ENCODE measurements around the gene NANOS1. TPM values are rescaled to one million over a fixed set of nuclear protein-coding genes. Genes with fewer than 3 reads are reported as not detected.
A peak's percentile ranks its signal among the peaks of the same experiment; 100 is the strongest.

The NANOS1 gene
- total RNA-seq, 2 experiments from 2014 or later: 3.6 to 7.5 TPM

DNA sequence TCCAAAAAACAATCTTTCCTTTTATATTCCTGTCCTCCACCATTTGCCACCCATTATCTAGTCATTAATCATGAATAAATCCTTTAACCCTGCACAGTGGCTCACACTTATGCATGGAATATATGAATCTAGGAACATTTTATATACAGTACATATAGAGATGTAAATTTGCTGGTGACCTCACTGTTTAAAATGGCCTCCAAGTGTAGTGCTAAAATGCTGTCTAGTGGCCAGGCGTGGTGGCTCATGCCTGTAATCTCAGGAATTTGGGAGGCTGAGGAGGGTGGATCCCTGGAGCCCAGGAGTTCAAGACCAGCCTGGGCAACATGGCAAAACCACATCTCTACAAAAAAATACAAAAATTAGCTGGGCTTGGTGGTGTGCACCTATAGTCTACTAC is 9.6 kb downstream of the NANOS1 start:
- intact Hi-C loops (cut with micrococcal nuclease; ENCODE audit: unreplicated experiment): no loop called here
- TF ChIP-seq, protein P1, sequence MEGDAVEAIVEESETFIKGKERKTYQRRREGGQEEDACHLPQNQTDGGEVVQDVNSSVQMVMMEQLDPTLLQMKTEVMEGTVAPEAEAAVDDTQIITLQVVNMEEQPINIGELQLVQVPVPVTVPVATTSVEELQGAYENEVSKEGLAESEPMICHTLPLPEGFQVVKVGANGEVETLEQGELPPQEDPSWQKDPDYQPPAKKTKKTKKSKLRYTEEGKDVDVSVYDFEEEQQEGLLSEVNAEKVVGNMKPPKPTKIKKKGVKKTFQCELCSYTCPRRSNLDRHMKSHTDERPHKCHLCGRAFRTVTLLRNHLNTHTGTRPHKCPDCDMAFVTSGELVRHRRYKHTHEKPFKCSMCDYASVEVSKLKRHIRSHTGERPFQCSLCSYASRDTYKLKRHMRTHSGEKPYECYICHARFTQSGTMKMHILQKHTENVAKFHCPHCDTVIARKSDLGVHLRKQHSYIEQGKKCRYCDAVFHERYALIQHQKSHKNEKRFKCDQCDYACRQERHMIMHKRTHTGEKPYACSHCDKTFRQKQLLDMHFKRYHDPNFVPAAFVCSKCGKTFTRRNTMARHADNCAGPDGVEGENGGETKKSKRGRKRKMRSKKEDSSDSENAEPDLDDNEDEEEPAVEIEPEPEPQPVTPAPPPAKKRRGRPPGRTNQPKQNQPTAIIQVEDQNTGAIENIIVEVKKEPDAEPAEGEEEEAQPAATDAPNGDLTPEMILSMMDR (conservative IDR thresholded peaks at IDR 0.05; ENCODE audit: low read length): no peak
- TF ChIP-seq EZH2phosphoT487 (IDR thresholded peaks at IDR 0.05; ENCODE audit: borderline replicate concordance, low read depth, low read length): no peak
- H3K27ac ChIP-seq (ENCODE audit: low read depth, low read length, poor library complexity, severe bottlenecking): no peak overlapping the region
- H3K9me2 ChIP-seq (ENCODE audit: insufficient read depth, low read length): no peaks in the 10 kb centered on the region
- no TSS peak for BruUV-seq (replicated peaks)
- peaks cover 95% of the 10 kb centered on the region for H3K36me3 ChIP-seq (ENCODE audit: insufficient read depth, low read length)
- H3K9me3 ChIP-seq (ENCODE audit: low read length): no peaks in the 10 kb centered on the region
- no peak overlapping the region for H2AFZ ChIP-seq (ENCODE audit: low read length)
- ChIA-PET POLR2A (no interaction called here), CTCF (ENCODE audit: unreplicated experiment) (no interaction called here)
- H3K4me2 ChIP-seq (ENCODE audit: low read length): no peak overlapping the region
- H3K79me2 ChIP-seq (ENCODE audit: insufficient read depth, low read depth, low read length): peaks cover 75% of the 10 kb centered on the region
- no peak overlapping the region for H3K4me3 ChIP-seq (ENCODE audit: low read depth, low read length, poor library complexity, severe bottlenecking)
- peaks cover 17% of the 10 kb centered on the region; the same call in 1 of the 2 replicates for H4K20me1 ChIP-seq (ENCODE audit: insufficient read depth, low read length)
- DNase-seq (ENCODE audit: low spot score): no peak
- H3K4me1 ChIP-seq (ENCODE audit: insufficient read depth, low read length, poor library complexity, severe bottlenecking): no peaks in the 10 kb centered on the region

DNA sequence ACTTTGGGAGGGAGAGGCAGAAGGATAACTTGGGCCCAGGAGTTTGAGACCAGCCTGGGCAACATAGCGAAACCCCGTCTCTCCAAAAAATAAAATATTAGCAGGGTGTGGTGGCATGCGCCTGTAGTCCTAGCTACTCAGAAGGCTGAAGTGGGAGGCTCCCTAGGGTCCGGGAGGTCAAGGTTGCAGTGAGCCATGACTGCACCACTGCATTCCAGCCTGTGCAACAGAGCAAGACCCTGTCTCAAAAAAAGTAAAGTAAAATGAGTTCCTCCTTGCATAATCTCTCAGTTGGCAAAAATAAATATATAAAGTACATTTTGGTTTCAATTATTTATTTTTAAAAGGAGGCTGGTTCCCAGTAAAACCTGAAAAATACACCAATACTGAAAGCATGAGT is 11.8 kb downstream of the NANOS1 start:
- Histone ChIP-seq H3K4me1 (ENCODE audit: insufficient read depth, low read length, poor library complexity, severe bottlenecking) (no peaks in the 10 kb centered on the region), H2AFZ (ENCODE audit: low read length) (no peak overlapping the region), H3K4me3 (ENCODE audit: low read depth, low read length, poor library complexity, severe bottlenecking) (no peak overlapping the region), H3K9me3 (ENCODE audit: low read length) (no peaks in the 10 kb centered on the region), H3K27ac (ENCODE audit: low read depth, low read length, poor library complexity, severe bottlenecking) (no peak overlapping the region), H3K79me2 (ENCODE audit: insufficient read depth, low read depth, low read length) (peaks cover 88% of the 10 kb centered on the region), H4K20me1 (ENCODE audit: insufficient read depth, low read length) (peaks cover 19% of the 10 kb centered on the region), H3K9me2 (ENCODE audit: insufficient read depth, low read length) (no peaks in the 10 kb centered on the region), H3K36me3 (ENCODE audit: insufficient read depth, low read length) (peaks cover 100% of the 10 kb centered on the region), H3K4me2 (ENCODE audit: low read length) (no peak overlapping the region)
- intact Hi-C loops (cut with micrococcal nuclease; ENCODE audit: unreplicated experiment): no loop called here
- DNase-seq (ENCODE audit: low spot score): no peak
- CTCF ChIA-PET (ENCODE audit: unreplicated experiment): no interaction called here
- BruUV-seq (replicated peaks): no TSS peak
- POLR2A ChIA-PET: interaction anchor here (0.6 kb wide), 1 partner anchor 36 kb away, joined by 6 read pairs; no protein-coding TSS in a partner anchor
- TF ChIP-seq EZH2phosphoT487 (IDR thresholded peaks at IDR 0.05; ENCODE audit: borderline replicate concordance, low read depth, low read length): no peak
- TF ChIP-seq, protein P1 (conservative IDR thresholded peaks at IDR 0.05; ENCODE audit: low read length): no peak

DNA sequence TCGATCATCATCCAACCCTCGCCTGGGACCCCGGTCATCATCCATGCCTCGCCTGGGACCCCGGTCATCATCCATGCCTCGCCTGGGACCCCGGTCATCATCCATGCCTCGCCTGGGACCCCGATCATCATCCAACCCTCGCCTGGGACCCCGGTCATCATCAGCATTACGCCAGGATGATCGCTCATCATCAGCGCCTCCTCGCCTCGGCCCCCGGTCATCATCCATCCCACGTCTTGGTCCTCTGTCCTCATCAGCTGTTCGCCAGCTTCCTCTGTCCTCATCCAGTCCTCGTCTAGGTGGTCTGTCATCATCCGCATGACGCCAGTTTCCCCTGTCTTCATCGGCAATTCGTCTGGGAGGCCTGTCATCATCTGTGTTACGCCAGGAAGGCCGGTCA is 12.7 kb downstream of the NANOS1 start:
- H3K4me2 ChIP-seq (ENCODE audit: low read length): no peak overlapping the region
- H2AFZ ChIP-seq (ENCODE audit: low read length): no peak overlapping the region
- no peak for TF ChIP-seq EZH2phosphoT487 (IDR thresholded peaks at IDR 0.05; ENCODE audit: borderline replicate concordance, low read depth, low read length)
- TF ChIP-seq, protein P1 (conservative IDR thresholded peaks at IDR 0.05; ENCODE audit: low read length): no peak
- H3K36me3 ChIP-seq (ENCODE audit: insufficient read depth, low read length): peaks cover 100% of the 10 kb centered on the region
- no peaks in the 10 kb centered on the region for H3K9me3 ChIP-seq (ENCODE audit: low read length)
- H3K9me2 ChIP-seq (ENCODE audit: insufficient read depth, low read length): no peaks in the 10 kb centered on the region
- TSS peak; percentile 95 for BruUV-seq (replicated peaks)
- H3K79me2 ChIP-seq (ENCODE audit: insufficient read depth, low read depth, low read length): peaks cover 87% of the 10 kb centered on the region
- ChIA-PET CTCF (ENCODE audit: unreplicated experiment) (no interaction called here), POLR2A (no interaction called here)
- H3K4me1 ChIP-seq (ENCODE audit: insufficient read depth, low read length, poor library complexity, severe bottlenecking): no peaks in the 10 kb centered on the region
- peaks cover 19% of the 10 kb centered on the region for H4K20me1 ChIP-seq (ENCODE audit: insufficient read depth, low read length)
- no peak for DNase-seq (ENCODE audit: low spot score)
- H3K27ac ChIP-seq (ENCODE audit: low read depth, low read length, poor library complexity, severe bottlenecking): no peak overlapping the region
- intact Hi-C loops (cut with micrococcal nuclease; ENCODE audit: unreplicated experiment): no loop called here
- no peak overlapping the region for H3K4me3 ChIP-seq (ENCODE audit: low read depth, low read length, poor library complexity, severe bottlenecking)

Measured in OCI-LY7 (cell line).